ENCODE measurements around the gene SMIM21.

Gene SMIM21

DNA sequence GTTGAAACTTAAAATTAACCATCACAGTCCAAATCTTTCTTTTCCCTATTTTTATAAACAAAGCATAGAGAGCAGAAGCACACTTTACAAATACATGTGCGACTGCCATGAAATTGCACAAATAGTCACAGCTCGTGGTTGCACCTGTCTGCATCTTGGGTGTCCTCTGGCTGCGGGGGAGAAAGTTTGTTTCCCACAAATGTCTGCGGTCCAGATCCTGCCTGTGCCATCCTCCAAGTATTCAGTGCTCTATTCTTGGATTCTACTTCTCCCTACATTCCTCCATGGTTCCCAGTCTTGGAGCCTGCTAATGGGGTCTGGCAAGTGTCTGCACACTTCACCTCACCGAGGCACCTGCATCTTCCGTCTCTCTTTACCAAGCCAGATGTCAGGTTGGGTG, 52.2 kb downstream of the SMIM21 start:
- DNase-seq, result no peak

DNA sequence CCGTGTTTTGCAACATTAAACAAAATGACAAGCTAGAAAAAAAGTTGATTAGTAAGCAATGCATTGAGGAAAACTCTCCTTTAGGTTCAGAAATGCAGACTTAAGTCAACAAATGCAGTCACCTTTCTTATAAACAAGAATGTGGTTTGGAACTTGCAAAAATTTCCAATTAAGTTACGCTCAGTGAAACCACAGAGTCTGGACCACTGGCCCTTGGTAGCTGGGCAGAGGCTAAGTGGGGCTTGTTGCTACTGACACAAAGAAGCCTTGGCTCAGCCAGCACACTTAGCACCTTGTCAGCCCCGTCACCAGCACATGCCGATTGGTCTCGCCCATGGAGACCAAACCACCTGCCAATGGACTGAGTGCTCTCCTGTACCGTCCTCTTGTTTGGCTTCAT, 53.0 kb downstream of the SMIM21 start:
- DNase-seq, result no peak

DNA sequence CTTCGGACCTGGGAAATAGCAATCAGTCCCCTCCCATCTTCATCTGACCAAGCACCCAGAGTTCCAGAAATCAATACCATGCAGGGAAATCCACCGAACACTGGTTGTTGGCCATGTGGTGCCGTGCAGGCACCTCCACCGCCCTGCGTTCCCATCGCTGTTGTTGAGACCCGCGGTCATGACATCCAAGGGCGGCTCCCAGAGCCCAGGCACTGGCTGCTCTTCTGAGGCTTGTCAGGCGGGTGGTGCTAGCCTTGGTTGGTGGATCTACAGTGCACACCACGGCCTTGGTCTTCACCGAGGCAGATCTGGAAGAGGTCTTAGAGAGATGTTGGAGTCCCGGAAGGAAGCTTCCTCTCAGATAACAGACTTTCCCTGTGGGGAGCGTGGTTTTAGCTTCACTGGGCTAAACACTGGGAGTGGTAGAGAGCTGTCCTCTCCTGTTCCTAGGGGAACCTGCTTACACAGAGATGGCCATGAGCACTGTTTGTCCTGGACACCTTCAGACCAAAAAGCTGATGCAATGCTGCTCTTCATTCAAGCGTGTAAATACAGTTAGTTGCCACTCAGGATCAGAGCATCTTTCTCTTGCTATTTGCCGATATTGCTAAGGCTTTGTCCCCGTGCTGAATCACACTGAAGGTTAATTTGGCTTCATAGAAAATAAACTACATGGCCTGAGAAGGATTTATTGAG, 58.3 kb downstream of the SMIM21 start:
- DNase-seq, result no peak

DNA sequence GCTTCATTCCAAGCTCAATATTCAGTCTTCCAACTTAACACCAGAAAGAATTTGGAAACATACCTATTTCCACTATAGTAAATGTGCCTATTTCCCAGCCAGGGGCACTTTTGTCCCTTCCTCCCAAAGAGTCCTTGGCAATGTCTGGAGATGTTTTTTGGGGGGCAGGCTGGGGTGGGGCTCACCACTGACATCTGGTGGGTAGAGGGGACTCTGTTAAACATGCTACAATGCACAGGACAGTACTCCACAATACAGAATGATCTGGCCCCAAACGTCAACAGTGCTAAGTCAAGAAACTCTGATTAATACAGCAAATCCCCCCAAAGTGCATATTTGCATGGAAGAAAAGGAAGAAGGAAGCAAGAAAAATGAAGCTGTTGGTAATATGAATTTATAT, 61.7 kb downstream of the SMIM21 start:
- DNase-seq, result peak; percentile 6

DNA sequence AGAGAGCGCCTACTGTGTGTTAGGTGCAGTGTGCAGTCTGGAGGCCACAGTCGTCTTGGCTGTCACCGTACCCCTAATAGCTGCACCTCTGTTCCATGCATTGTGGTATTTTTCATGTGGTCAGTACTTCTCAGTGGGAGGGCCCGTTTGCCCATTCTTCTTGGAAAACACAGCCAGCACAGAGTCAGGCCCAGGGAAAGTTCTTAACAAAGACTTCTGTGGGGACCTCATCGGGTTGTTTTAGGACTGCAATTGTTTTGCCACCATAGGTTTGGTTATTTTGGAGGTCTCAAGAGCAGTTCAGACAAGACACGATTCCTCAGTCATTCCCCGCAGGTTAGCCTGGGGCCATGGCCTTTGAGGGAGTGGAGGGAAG, 62.3 kb downstream of the SMIM21 start:
- DNase-seq, result no peak

DNA sequence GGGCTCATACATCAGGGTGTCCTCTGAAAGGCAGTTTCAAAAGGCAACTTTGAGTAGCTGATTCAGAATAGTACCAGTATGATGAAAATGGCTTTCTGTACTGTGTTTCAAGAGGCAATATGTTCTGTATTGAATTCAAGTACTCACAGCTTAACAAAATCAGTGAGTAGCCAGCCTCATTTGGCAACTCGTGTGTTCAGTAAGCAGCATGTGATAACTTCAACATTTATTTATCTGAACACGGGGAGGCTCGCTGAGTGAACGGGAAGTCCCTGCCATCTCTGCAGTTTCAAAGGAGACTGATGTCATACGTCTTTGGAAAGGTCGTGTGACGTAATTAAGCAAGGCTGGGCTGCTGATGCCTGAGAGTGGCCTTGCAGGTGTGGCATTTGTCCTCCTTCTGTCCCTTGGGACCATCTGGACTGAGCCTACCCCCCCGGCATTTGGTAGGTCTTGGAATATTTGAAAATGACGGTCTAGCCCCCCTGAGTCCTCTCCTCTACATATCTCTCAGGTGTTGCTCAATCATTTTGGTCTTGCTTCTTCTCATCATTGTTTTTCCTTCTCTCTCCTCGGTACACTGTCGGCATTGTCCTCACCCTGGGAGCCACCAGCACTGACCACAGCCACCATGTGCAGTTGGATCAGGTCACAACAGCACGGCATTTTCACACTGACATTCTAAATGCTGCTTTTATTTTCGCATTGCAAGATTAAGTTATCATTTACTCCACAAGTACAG, 62.8 kb downstream of the SMIM21 start:
- DNase-seq, result no peak

DNA sequence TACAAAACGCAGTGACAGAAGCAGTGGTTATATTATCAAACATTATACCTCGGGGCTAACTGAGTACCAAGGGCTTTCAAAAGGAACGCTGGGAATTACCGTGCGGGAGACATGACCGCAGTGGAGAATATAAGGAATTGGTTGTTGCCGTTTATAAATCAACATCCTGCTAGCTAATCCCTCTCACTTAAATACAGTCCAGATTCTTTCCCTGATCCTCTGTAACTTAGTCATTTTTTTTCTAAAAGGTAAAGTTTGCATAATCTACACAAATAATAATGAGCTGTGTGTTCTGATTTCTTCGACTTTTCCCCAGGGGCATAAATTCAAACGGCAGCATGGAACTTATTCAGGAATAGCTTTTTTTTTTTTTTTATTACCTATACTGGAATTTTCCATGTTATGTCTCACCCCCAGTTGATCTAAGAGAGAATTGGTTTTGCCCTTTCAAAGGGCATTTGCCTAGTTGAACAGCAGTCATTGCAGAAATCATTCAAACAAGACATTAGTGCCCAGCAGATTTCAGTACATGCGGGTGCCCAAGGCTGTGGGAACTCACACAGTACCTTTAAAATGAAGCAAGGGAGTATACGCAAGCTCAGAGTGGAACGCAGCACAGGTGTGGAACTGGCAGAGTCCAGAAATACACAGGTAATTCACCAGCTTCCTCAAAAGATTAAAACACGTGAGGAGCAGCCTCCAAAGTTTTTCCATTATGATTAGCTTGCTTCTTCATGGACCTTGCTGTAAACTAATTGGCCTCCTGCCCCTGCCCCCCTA, 63.9 kb downstream of the SMIM21 start:
- DNase-seq, result no peak

DNA sequence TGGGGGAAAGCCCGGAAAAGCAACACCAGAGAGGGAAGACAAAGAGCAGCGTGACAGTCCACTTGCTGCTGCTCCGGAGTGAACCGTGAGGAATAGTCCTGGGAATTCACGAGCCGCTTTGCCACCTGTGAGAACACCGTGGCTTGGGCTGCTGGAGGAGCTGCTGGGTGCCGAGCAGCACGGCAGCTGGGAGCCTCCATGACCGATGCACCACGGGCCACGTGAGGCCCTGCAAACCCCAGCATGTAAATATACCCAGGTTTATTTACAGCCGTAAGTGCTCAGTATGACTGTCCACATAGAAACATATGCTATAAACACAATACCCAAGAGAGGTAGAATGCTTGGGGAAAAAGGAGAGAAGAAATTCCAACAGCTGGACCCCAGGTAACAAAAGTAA, 65.1 kb downstream of the SMIM21 start:
- DNase-seq, result no peak

DNA sequence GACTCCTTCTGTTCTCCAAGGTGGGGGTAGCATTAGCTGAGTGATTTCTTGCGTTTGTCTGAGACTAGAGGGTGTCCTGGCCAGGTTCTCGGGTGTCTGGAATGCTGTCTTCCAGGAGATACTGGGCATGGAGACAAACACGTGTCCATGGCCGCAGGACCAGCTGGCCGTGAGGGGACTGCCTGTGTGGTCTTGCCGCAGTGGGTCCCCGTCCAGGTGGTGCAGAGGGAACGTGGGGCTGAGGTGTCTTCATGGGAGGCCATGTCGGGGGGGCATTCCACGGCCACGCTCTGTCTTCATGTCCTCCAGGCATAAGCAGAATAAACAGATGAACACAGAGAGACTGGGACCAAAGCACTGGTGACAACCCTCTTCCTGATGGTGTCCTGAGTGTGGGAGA, 66.6 kb downstream of the SMIM21 start:
- DNase-seq, result no peak

DNA sequence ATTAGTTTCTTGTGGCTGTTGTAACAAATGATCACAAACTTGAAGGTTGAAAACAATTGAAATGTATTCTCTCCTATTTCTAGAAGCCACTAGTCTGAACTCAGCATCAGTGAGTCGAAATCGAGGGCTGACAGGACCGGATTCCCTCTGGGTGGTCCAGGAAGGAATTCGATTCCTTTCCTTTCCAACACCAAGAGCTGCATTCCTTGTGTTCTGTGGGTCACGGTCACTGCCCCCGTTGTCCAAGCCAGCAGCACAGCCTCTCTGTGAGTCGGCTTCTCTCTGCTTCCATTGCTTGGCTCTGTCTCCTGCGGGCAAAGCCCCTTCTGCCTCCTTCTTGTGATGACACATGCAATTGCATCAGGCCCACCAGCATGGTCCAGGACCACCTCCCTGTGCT, 67.3 kb downstream of the SMIM21 start:
- no peak for DNase-seq
